Measurements from ENCODE around the gene SAXO2. TPM values are rescaled to one million over a fixed set of nuclear protein-coding genes. Genes with fewer than 3 reads are reported as not detected.
"Not testable (repeated sequence)": the region's sequence is repeated elsewhere in the genome, so short reads cannot be mapped to it uniquely, and the experiment has no call there.

The SAXO2 gene
- total RNA-seq, 1 donor from 2014 or later, result 2.0 TPM

DNA sequence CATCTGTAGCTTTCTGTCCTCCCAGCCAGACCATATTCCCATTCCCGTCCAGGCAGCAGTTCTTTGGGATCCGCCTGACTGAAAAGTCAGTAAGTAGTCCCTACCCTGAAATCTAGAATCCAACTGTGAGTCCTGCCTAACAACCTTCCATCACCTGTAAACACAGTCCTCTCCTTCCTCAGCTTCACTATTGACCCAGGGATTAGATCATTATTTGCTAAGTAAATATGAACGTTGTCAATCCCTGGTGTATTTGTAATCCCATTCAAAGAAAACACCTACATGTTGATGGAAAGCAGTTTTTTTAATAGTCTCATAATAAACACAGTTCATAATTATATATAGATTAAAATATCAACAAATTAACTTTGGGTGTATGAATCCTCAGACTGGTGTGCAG lies 732 bp downstream of the SAXO2 start:
- H3K4me3 Mint-ChIP-seq (ENCODE audit: unreplicated experiment), result peak overlapping the region; percentile 95
- H3K9me3 Mint-ChIP-seq (ENCODE audit: unreplicated experiment), result no peaks in the 10 kb centered on the region
- no peak for TF ChIP-seq CTCF (IDR thresholded peaks at IDR 0.05; ENCODE audit: unreplicated experiment)
- H3K27me3 Mint-ChIP-seq (ENCODE audit: unreplicated experiment), result peaks cover 1% of the 10 kb centered on the region
- peaks cover 22% of the 10 kb centered on the region for H3K4me1 Mint-ChIP-seq (ENCODE audit: unreplicated experiment)
- DNase-seq (ENCODE audit: low spot score), result no peak
- H3K27ac Mint-ChIP-seq (ENCODE audit: unreplicated experiment), result peak overlapping the region; percentile 92
- H3K36me3 Mint-ChIP-seq (ENCODE audit: low read depth, unreplicated experiment), result no peaks in the 10 kb centered on the region

DNA sequence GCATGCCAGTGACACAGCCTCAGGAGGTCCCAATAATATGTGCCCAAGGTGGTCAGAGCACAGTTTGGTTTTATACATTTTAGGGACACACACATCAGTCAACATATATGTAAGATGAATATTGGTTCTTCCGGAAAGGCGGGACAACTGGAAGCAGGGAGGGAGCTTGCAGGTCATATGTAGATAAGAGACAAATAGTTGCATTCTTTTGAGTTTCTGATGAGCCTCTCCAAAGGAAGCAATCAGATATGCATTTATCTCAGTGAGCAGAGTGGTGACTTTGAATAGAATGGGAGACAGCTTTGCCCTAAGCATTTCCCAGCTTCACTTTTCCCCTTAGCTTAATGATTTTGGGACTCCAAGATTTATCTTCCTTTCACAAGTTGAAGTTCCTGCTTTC lies 4.5 kb downstream of the SAXO2 start:
- H3K9me3 Mint-ChIP-seq (ENCODE audit: unreplicated experiment); H3K4me3 Mint-ChIP-seq (ENCODE audit: unreplicated experiment); DNase-seq (ENCODE audit: low spot score); H3K27me3 Mint-ChIP-seq (ENCODE audit: unreplicated experiment); H3K36me3 Mint-ChIP-seq (ENCODE audit: low read depth, unreplicated experiment); H3K27ac Mint-ChIP-seq (ENCODE audit: unreplicated experiment): not testable (repeated sequence)
- peaks cover 19% of the 10 kb centered on the region for H3K4me1 Mint-ChIP-seq (ENCODE audit: unreplicated experiment)

GRCh38 chr15:82268454-82268853 lies 5.8 kb downstream of the SAXO2 start:
- not testable (repeated sequence) for DNase-seq (ENCODE audit: low spot score); H3K36me3 Mint-ChIP-seq (ENCODE audit: low read depth, unreplicated experiment); H3K27ac Mint-ChIP-seq (ENCODE audit: unreplicated experiment); H3K4me3 Mint-ChIP-seq (ENCODE audit: unreplicated experiment); H3K27me3 Mint-ChIP-seq (ENCODE audit: unreplicated experiment); H3K9me3 Mint-ChIP-seq (ENCODE audit: unreplicated experiment)
- peaks cover 15% of the 10 kb centered on the region for H3K4me1 Mint-ChIP-seq (ENCODE audit: unreplicated experiment)

- Mint-ChIP-seq H3K36me3 (ENCODE audit: low read depth, unreplicated experiment) (peaks cover 13% of the 10 kb centered on the region), H3K4me1 (ENCODE audit: unreplicated experiment) (peaks cover 7% of the 10 kb centered on the region), H3K27me3 (ENCODE audit: unreplicated experiment) (no peaks in the 10 kb centered on the region), H3K4me3 (ENCODE audit: unreplicated experiment) (no peak overlapping the region), H3K27ac (ENCODE audit: unreplicated experiment) (no peak overlapping the region), H3K9me3 (ENCODE audit: unreplicated experiment) (peaks cover 12% of the 10 kb centered on the region)
- no peak for TF ChIP-seq CTCF (IDR thresholded peaks at IDR 0.05; ENCODE audit: unreplicated experiment)
- no peak for DNase-seq (ENCODE audit: low spot score)
Observed at GRCh38 chr15:82272154-82272553, 9.5 kb downstream of the SAXO2 start.

DNA sequence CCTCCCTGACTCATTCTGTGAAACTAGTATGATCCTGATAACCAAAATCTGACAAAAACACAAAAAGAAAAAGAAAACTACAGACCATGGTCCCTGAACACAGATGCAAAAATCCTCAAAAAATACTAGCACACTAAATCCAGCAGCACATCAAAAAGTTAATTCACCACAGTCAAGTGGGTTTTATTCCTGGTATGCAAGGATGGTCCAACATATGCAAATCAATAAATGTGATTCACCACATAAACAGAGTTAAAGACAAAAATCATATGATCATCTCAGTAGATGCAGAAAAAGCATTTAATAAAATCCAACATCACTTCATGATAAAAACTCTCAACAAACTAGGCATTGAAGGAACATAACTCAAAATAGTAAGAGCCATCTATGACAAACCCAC lies 12.8 kb downstream of the SAXO2 start:
- no peak for TF ChIP-seq CTCF (IDR thresholded peaks at IDR 0.05; ENCODE audit: unreplicated experiment)
- peaks cover 13% of the 10 kb centered on the region for H3K36me3 Mint-ChIP-seq (ENCODE audit: low read depth, unreplicated experiment)
- no peaks in the 10 kb centered on the region for H3K27me3 Mint-ChIP-seq (ENCODE audit: unreplicated experiment)
- H3K4me1 Mint-ChIP-seq (ENCODE audit: unreplicated experiment), result no peaks in the 10 kb centered on the region
- DNase-seq (ENCODE audit: low spot score), result no peak
- no peak overlapping the region for H3K27ac Mint-ChIP-seq (ENCODE audit: unreplicated experiment)
- H3K4me3 Mint-ChIP-seq (ENCODE audit: unreplicated experiment), result no peak overlapping the region
- H3K9me3 Mint-ChIP-seq (ENCODE audit: unreplicated experiment), result peaks cover 12% of the 10 kb centered on the region

GRCh38 chr15:82281276-82281675 lies 18.7 kb downstream of the SAXO2 start:
- H3K36me3 Mint-ChIP-seq (ENCODE audit: low read depth, unreplicated experiment); H3K27ac Mint-ChIP-seq (ENCODE audit: unreplicated experiment); H3K27me3 Mint-ChIP-seq (ENCODE audit: unreplicated experiment); DNase-seq (ENCODE audit: low spot score); H3K4me3 Mint-ChIP-seq (ENCODE audit: unreplicated experiment); H3K4me1 Mint-ChIP-seq (ENCODE audit: unreplicated experiment); H3K9me3 Mint-ChIP-seq (ENCODE audit: unreplicated experiment): not testable (repeated sequence)
- TF ChIP-seq CTCF (IDR thresholded peaks at IDR 0.05; ENCODE audit: unreplicated experiment), result peak; percentile 20

GRCh38 chr15:82282386-82282785 lies 19.8 kb downstream of the SAXO2 start:
- not testable (repeated sequence) for H3K27me3 Mint-ChIP-seq (ENCODE audit: unreplicated experiment); DNase-seq (ENCODE audit: low spot score)

DNA sequence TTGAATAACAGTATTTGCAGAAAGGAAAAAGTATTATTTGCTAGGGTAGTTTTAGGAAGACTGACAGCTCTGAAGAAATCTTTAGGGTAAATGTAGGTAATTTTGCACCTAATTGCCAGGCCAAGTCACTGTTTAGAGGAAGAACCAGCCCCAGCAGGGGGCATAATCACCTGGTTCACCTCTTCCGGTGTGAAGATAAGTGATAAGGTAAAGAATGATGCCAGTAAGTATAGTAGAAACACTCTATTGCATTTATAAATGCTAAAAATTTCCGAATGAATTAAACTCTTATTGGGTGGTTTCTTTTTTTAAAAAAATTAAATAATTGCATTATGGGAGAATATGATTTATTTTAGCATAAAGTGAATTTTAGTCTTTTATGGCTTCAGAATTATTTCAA lies 21.8 kb downstream of the SAXO2 start:
- H3K9me3 Mint-ChIP-seq (ENCODE audit: unreplicated experiment); H3K4me3 Mint-ChIP-seq (ENCODE audit: unreplicated experiment); H3K27ac Mint-ChIP-seq (ENCODE audit: unreplicated experiment); H3K27me3 Mint-ChIP-seq (ENCODE audit: unreplicated experiment); DNase-seq (ENCODE audit: low spot score); H3K36me3 Mint-ChIP-seq (ENCODE audit: low read depth, unreplicated experiment); H3K4me1 Mint-ChIP-seq (ENCODE audit: unreplicated experiment): not testable (repeated sequence)

More at GRCh38 chr15:82282386-82282785, 19.8 kb downstream of the SAXO2 start:
- H3K36me3 Mint-ChIP-seq (ENCODE audit: low read depth, unreplicated experiment); H3K4me3 Mint-ChIP-seq (ENCODE audit: unreplicated experiment); H3K9me3 Mint-ChIP-seq (ENCODE audit: unreplicated experiment); H3K4me1 Mint-ChIP-seq (ENCODE audit: unreplicated experiment); H3K27ac Mint-ChIP-seq (ENCODE audit: unreplicated experiment): not testable (repeated sequence)

GRCh38 chr15:82286475-82286874 lies 23.9 kb downstream of the SAXO2 start:
- H3K4me3 Mint-ChIP-seq (ENCODE audit: unreplicated experiment); H3K27me3 Mint-ChIP-seq (ENCODE audit: unreplicated experiment); H3K36me3 Mint-ChIP-seq (ENCODE audit: low read depth, unreplicated experiment); DNase-seq (ENCODE audit: low spot score); H3K4me1 Mint-ChIP-seq (ENCODE audit: unreplicated experiment); H3K9me3 Mint-ChIP-seq (ENCODE audit: unreplicated experiment); H3K27ac Mint-ChIP-seq (ENCODE audit: unreplicated experiment): not testable (repeated sequence)

Measured in endothelial cell (in vitro differentiated cells).